ENCODE measurements around the gene CLCN7.
A peak's percentile ranks its signal among the peaks of the same experiment; 100 is the strongest.

The CLCN7 gene

DNA sequence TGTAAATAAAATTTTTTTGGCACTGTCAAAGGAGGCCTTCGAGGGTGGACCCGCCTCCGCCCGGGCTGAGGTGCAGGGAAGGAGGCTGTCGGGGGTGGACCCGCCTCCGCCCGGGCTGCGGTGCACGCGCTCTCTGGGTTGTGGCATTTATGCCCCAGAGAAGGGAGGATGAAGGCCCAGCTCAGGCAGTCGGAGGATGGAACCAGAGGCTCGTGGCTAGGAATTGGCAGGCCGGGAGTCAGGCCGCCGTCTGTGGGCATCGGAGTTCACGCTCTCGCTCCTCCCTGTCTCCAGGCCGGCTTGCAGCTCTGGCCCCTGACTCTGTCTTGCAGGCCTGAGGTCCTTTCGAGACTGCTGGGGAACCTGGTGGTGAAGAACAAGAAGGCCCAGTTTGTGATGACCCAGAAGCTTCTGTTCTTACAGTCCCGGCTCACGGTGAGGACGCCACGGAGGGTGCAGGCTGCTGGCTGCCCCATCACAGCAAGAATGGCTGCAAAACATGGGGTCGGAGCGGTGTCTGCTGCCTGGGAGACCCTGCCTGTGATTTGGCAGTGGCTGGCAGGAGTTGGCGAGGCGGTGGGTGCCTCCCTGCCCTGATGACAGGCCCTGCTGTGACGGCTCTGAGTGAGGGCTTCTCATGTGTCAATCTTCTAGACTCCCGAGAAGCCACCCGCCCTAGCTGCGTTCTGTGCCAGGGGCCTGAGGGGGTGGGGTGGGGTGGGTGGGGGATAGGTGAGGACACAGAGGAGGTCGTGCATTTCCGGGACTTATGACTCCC lies 24.3 kb upstream of the CLCN7 start:
- no peak for TF ChIP-seq POLR2A (IDR thresholded peaks at IDR 0.05; ENCODE audit: low read depth, low read length)
- no peak for FAIRE-seq
- DNase-seq (ENCODE audit: insufficient read length, low spot score): no peak

GRCh38 chr16:1497014-1497598 lies 22.3 kb upstream of the CLCN7 start:
- FAIRE-seq (no peak), DNase-seq (ENCODE audit: insufficient read length, low spot score) (no peak)
- TF ChIP-seq POLR2A (IDR thresholded peaks at IDR 0.05; ENCODE audit: low read depth, low read length): no peak

DNA sequence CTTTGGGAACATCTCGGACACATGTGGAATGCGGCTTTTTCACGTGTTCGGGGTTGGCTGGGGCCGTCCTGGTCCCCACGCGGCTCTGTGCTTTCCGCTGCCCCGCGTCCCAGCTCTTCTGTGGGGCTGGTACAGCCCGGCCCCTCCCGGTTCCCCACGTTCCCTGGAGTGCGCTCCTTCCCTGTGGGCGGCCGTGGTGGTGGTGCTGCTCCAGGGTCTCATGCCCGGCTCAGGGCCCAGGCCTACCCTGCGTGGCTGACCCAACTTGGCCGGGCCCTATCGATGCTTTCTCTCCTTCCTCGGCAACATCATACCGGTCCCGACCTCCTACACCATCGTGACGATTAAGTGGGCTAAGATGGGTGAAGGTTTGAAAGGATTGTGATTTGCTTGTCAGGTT lies 21.6 kb upstream of the CLCN7 start:
- FAIRE-seq (no peak), DNase-seq (ENCODE audit: insufficient read length, low spot score) (no peak)
- no peak for TF ChIP-seq POLR2A (IDR thresholded peaks at IDR 0.05; ENCODE audit: low read depth, low read length)

DNA sequence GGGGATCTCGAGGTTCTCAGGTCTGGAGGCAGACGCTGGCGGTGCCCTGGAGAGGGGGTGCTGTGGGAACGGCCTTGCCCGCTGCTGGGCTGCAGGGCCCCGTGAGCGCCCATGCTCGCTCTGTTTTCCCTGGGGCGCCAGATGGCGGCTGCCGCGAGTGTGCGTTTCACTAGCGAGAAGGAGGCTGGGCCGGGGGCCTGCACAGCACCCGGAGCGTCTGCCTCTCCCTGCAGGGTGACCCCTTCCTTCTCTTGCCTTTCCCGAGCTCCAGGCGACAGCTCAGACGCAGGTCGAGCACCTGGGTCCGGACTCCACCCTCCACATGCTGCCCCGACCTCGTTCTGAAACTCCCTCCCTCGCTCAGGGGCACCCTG lies 21.0 kb upstream of the CLCN7 start:
- no peak for TF ChIP-seq POLR2A (IDR thresholded peaks at IDR 0.05; ENCODE audit: low read depth, low read length)
- FAIRE-seq: no peak
- DNase-seq (ENCODE audit: insufficient read length, low spot score): no peak

DNA sequence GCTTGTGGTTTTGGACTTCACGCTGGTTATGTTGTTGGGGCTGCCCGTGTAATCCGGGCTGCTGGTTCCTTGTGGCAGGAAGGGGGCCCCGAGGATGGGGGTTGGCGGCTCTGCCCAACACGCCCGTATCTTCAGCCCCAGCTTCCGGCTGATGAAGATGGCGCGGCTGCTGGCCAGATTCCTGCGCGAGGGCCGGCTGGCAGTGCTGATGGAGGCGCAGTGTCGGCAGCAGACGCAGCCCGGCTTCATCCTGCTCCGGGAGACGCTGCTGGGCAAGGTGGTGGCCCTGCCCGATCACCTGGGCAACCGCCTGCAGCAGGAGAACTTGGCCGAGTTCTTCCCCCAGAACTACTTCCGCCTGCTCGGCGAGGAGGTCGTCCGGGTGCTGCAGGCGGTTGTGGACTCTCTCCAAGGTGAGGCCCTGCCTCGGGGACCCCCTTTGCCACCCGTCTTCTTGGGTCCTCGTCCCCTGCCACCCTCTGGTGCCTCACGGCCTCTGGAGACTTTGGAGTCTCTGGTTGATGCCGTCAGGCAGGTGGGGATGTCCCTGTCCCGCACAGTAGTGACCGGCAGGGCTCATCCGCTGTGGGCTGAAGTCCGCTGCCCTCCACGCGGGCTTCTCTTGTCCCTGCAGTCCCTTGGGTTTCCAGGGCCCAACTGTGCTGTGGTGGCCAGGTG lies 20.5 kb upstream of the CLCN7 start:
- DNase-seq (ENCODE audit: insufficient read length, low spot score): no peak
- TF ChIP-seq POLR2A (IDR thresholded peaks at IDR 0.05; ENCODE audit: low read depth, low read length): no peak
- no peak for FAIRE-seq

DNA sequence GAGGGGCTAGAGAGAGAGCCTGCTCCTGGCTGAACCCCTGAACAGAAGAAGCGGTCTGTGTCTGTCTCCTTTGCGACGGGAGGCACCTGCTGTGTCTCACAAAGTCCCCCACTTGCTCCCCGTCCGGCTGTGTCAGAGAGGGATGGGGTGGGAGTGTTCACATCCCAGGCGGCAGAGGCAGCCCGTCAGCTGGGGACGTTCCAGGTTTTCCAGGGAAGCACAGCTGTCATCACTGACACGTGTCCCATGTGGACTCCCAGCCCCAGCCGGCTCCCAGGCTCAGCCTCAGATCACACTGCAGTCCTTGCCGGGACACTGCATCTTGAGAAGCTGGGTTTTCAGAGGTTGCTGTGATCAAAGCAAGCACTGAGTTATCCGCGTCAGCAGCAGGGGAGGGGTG lies 19.9 kb upstream of the CLCN7 start:
- DNase-seq (ENCODE audit: insufficient read length, low spot score) (no peak), FAIRE-seq (no peak)
- no peak for TF ChIP-seq POLR2A (IDR thresholded peaks at IDR 0.05; ENCODE audit: low read depth, low read length)

GRCh38 chr16:1494129-1494640 lies 19.4 kb upstream of the CLCN7 start:
- no peak for TF ChIP-seq POLR2A (IDR thresholded peaks at IDR 0.05; ENCODE audit: low read depth, low read length)
- DNase-seq (ENCODE audit: insufficient read length, low spot score) (no peak), FAIRE-seq (no peak)

GRCh38 chr16:1493746-1494094 lies 18.9 kb upstream of the CLCN7 start:
- no peak for FAIRE-seq
- TF ChIP-seq POLR2A (IDR thresholded peaks at IDR 0.05; ENCODE audit: low read depth, low read length): 0 out of 2 replicates have a peak, but pooled peaks have one; percentile 17
- peak; percentile 62 for DNase-seq (ENCODE audit: insufficient read length, low spot score)

GRCh38 chr16:1492923-1493745 lies 18.3 kb upstream of the CLCN7 start, which contains the start of gene TELO2:
Gene TELO2, plus strand, starts transcription at chr16:1493360. Its CDS starts 922 bp downstream, at chr16:1494282.
- peak; percentile 90 for DNase-seq (ENCODE audit: insufficient read length, low spot score)
- TF ChIP-seq POLR2A (IDR thresholded peaks at IDR 0.05; ENCODE audit: low read depth, low read length): no peak
- no peak for FAIRE-seq

DNA sequence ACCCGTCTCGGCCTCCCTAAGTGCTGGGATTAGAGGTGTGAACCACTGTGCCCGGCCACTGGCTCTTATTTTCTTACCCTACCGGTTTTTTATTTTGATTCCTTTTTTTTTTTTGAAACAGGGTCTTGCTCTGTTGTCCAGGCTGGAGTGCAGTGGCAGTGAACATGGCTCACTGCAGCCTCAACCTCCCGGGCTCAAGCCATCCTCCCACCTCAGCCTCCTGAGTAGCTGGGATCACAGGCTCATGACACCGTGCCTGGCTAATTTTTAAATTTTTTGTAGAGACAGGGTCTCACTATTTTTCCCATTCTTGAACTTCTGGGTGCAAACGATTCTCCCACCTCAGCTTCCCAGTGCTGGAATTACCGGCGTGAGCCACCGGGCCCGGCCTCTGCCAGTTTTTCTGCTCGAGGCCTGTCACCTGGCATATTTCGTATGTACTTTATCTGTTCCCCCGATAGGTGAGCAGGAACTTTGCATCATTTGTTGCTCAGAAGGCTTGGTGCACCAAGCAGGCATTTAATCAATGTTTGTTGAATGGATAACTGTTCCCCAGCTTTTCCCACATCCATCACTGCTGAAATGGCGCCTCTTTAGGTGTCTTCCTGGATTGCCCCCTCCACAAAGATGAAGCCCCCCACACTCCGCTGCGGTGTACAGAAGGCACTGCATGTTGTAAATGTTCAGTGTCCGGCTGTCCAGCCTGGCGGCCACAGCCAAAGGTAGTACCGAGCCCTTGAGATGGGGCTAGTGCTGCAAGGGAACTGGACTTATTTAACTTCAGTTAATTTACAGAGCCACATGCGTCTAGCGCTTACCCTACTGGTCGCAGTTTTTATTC lies 17.5 kb upstream of the CLCN7 start:
- FAIRE-seq: no peak
- no peak for TF ChIP-seq POLR2A (IDR thresholded peaks at IDR 0.05; ENCODE audit: low read depth, low read length)

DNA sequence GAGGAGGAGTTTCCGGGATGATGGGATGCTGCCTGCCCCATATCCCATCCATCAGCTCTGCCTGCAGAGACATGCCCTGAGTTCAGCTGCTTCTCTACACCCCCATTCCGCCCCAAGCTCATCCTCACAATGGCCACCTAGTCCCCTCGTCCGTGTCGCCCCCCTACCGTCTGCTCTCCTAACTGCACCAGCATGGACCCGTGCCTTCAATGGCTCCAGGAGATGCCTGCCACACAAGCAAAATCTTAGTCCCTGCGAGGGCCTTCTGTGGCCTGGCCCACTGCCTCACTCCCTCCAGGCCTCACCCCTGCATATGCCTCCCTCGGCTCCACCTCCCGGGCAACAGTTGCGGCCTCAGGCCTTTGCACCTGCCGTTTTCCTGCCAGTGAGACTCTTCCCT lies 16.5 kb upstream of the CLCN7 start:
- TF ChIP-seq POLR2A (IDR thresholded peaks at IDR 0.05; ENCODE audit: low read depth, low read length): no peak
- no peak for FAIRE-seq
- DNase-seq (ENCODE audit: insufficient read length, low spot score): no peak

More for the DNA sequence above, 17.5 kb upstream of the CLCN7 start:
- no peak for DNase-seq (ENCODE audit: insufficient read length, low spot score)

DNA sequence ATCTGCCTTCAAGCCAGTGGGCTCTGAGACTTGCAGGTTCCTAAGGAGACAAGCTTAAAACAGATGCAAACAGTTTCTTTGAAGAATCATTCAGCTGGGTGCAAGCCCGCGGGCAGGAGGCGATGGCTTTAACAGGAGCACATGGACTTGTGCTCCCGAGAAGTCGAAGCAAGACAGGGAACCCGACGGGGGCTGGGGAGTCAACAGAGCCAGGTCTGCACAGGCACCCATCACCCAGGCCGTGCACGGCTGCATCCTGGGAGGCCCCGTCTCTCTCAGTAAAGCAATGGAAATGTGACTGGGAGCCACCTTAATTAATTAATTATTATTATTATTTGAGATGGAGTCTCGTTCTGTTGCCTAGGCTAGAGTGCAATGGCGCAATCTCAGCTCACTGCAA lies 14.2 kb upstream of the CLCN7 start:
- DNase-seq (ENCODE audit: insufficient read length, low spot score) (no peak), FAIRE-seq (no peak)
- no peak for TF ChIP-seq POLR2A (IDR thresholded peaks at IDR 0.05; ENCODE audit: low read depth, low read length)

- TF ChIP-seq POLR2A (IDR thresholded peaks at IDR 0.05; ENCODE audit: low read depth, low read length): no peak
- DNase-seq (ENCODE audit: insufficient read length, low spot score) (no peak), FAIRE-seq (no peak)
These were observed 13.8 kb upstream of the CLCN7 start, which contains the start of gene PTX4 for GRCh38 chr16:1488619-1489018. Gene PTX4, minus strand, starts transcription at chr16:1488944. Its CDS starts 35 bp downstream, at chr16:1488909.

Data from H54 (cell line).